Ascending aorta (tissue), 2 donors: Measurements from ENCODE around the gene PARN. TPM values are rescaled to one million over a fixed set of nuclear protein-coding genes. Genes with fewer than 3 reads are reported as not detected.
A peak's percentile ranks its signal among the peaks of the same experiment; 100 is the strongest.
"Not testable (repeated sequence)": the region's sequence is repeated elsewhere in the genome, so short reads cannot be mapped to it uniquely, and the experiment has no call there.

Source experiments
- DNase-seq, 2 donors: peaks; one replicate each; pipeline ENCODE4 v3.0.0-alpha.2; 2019; ENCODE audit warnings: low spot score in 2 of 2
- H3K27ac ChIP-seq, 2 donors: fragments of 200-600 bp; sonication (generic); one replicate each; pipeline ENCODE4 v1.5.1; 2016 to 2017; ENCODE audit warnings: mild to moderate bottlenecking in 1 of 2
- H3K27me3 ChIP-seq: fragments of 200-600 bp; sonication (generic); one replicate; pipeline ENCODE4 v1.5.1; 2017
- H3K36me3 ChIP-seq, 2 donors: fragments of 200-600 bp; sonication (generic); one replicate each; pipeline ENCODE4 v1.5.1; 2016
- H3K4me1 ChIP-seq, 2 donors: fragments of 200-600 bp; sonication (generic); one replicate each; pipeline ENCODE4 v1.5.1; 2016 to 2017; ENCODE audit warnings: mild to moderate bottlenecking in 1 of 2
- H3K4me3 ChIP-seq, 2 donors: fragments of 200-600 bp; sonication (generic); one replicate each; pipeline ENCODE4 v1.5.1; 2016 to 2017; ENCODE audit warnings: mild to moderate bottlenecking in 1 of 2
- H3K9me3 ChIP-seq, 2 donors: fragments of 200-600 bp; sonication (generic); one replicate each; pipeline ENCODE4 v1.5.1; 2016
- intact Hi-C: fragments of 100-400 bp; cut with DNase I; formaldehyde crosslinking; loops from one replicate; pipeline ENCODE4 v1.15.1; 2023
- total RNA-seq: library from RNA; depleted of rRNA; stranded (reverse); fragments of >200 nt; gene quantifications from one replicate; pipeline ENCODE4 v1.1.0, GENCODE V29; 2016
- TF ChIP-seq, protein P1 (sequence below), 3 experiments: fragments of 200-600 bp in 2 of 3; fragments of 450-650 bp in 1 of 3; sonication (generic) in 2 of 3; IDR thresholded peaks; one replicate each; pipeline ENCODE4 v1.5.1; 2016 to 2019; ENCODE audit warnings: antibody characterized with exemption in 3 of 3, mild to moderate bottlenecking in 1 of 3, moderate library complexity in 1 of 3

The PARN gene
- total RNA-seq, 1 donor from 2014 or later: 3.8 TPM

- DNase-seq: no peak
- Histone ChIP-seq H3K36me3 (no peaks in the 10 kb centered on the region), H3K9me3 (no peaks in the 10 kb centered on the region), H3K4me3 (no peak overlapping the region), H3K27ac (no peak overlapping the region), H3K27me3 (no peaks in the 10 kb centered on the region), H3K4me1 (peaks cover under 1 to 14% of the 10 kb centered on the region in 2 donors)
- TF ChIP-seq, protein P1, sequence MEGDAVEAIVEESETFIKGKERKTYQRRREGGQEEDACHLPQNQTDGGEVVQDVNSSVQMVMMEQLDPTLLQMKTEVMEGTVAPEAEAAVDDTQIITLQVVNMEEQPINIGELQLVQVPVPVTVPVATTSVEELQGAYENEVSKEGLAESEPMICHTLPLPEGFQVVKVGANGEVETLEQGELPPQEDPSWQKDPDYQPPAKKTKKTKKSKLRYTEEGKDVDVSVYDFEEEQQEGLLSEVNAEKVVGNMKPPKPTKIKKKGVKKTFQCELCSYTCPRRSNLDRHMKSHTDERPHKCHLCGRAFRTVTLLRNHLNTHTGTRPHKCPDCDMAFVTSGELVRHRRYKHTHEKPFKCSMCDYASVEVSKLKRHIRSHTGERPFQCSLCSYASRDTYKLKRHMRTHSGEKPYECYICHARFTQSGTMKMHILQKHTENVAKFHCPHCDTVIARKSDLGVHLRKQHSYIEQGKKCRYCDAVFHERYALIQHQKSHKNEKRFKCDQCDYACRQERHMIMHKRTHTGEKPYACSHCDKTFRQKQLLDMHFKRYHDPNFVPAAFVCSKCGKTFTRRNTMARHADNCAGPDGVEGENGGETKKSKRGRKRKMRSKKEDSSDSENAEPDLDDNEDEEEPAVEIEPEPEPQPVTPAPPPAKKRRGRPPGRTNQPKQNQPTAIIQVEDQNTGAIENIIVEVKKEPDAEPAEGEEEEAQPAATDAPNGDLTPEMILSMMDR (IDR thresholded peaks at IDR 0.05): no peak
- intact Hi-C loops: no loop called here
Measured at GRCh38 chr16:14405611-14406537, 224.2 kb downstream of the PARN start.

DNA sequence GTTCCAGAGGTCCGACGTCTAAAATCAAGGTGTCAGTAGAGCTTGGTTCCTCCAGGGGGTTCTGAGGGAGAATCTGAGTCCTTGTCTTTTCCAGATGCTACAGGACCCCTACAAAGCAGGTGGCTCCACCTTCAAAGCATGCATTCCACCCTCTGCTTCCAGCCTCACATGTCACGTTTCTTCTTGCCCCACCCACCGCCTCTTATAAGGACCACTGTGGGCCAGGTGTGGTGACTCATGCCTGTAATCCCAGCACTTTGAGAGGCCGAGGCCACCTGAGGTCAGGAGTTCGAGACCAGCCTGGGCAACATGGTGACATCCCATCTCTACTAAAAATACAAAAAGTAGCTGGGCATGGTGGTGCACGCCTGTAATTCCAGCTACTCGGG, 227.1 kb downstream of the PARN start:
- not testable (repeated sequence) for DNase-seq
- intact Hi-C loops: loop anchor here (5.0 kb wide), 1 partner anchor 101 kb away; no protein-coding TSS in a partner anchor

DNA sequence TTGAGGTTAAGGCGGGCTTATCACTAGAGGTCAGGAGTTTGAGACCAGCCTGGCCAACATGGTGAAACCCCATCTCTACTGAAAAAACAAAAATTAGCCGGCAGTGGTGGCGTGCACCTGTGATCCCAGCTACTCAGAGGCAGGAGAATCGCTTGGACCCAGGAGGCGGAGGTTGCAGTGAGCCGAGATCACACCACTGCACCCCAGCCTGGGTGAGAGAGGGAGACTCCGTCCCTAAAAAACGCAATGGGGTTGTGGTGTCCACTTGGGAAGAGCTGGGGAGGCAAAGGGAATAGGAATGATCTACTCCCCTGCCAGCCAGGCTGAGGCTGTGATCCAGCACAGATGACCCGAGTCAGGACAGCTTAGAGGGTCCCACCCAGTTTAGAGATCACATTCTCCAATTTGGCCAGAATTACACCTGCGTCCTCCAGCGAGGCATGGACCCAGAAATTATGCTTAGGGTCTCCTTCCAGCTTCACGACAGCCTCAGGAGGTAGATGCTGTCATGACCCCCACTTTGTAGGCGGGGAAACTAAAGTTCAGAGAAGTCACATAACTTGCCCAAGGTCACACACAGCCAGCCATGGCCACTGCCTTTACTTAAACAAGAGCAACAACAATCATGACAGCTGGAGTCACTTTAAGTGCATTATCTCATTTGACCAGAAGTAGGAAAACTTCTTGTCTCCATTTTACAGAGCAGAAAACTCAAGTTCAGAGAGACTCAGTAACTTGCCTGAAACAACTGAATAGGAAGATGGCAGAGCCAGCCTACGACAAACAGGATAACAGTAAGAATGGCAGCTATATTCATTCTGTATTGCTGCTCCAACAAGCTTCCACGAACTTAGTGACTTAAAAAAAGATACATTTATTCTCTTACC, 227.7 kb downstream of the PARN start:
- intact Hi-C loops: loop anchor here (5.0 kb wide), 1 partner anchor 100 kb away; no protein-coding TSS in a partner anchor

More for the DNA sequence above, 227.1 kb downstream of the PARN start:
- H3K4me1 ChIP-seq: peaks cover 9 to 19% of the 10 kb centered on the region in 2 donors
- H3K36me3 ChIP-seq, H3K4me3 ChIP-seq, H3K27me3 ChIP-seq, H3K27ac ChIP-seq, H3K9me3 ChIP-seq: not testable (repeated sequence)

DNA sequence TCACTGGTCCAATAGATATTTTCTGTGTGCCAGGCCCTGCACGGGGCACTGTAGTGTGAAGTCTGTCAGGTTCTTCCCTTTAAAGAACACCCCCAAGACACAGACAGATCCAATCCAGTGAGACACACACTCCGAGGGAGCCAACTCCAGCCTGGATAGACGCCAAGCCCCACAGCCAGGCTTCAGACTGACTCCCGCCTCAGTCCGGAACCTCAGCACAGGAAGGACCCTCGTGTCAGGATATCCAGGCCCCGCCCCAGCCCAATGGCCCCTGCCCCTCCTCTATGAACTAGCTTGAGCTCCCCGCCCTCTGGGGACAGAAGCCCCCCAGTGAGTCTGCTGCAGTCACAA, 228.4 kb downstream of the PARN start:
- intact Hi-C loops: loop anchor here (2.0 to 5.0 kb wide), 2 partner anchors 99 to 127 kb away; no protein-coding TSS in a partner anchor
- DNase-seq: peak in 1 of 2 donors; percentile 67
- H3K36me3 ChIP-seq, H3K9me3 ChIP-seq, H3K27me3 ChIP-seq, H3K4me3 ChIP-seq: not testable (repeated sequence)
- peaks cover 9 to 19% of the 10 kb centered on the region in 2 donors for H3K4me1 ChIP-seq
- peak overlapping the region; percentile 34 to 87 for H3K27ac ChIP-seq

More for the DNA sequence above, 227.7 kb downstream of the PARN start:
- H3K4me1 ChIP-seq: peaks cover 9 to 19% of the 10 kb centered on the region in 2 donors
- not testable (repeated sequence) for H3K36me3 ChIP-seq, H3K27me3 ChIP-seq, DNase-seq, H3K9me3 ChIP-seq, H3K4me3 ChIP-seq
- peak overlapping the region in 1 of 2 donors; percentile 48 for H3K27ac ChIP-seq

DNA sequence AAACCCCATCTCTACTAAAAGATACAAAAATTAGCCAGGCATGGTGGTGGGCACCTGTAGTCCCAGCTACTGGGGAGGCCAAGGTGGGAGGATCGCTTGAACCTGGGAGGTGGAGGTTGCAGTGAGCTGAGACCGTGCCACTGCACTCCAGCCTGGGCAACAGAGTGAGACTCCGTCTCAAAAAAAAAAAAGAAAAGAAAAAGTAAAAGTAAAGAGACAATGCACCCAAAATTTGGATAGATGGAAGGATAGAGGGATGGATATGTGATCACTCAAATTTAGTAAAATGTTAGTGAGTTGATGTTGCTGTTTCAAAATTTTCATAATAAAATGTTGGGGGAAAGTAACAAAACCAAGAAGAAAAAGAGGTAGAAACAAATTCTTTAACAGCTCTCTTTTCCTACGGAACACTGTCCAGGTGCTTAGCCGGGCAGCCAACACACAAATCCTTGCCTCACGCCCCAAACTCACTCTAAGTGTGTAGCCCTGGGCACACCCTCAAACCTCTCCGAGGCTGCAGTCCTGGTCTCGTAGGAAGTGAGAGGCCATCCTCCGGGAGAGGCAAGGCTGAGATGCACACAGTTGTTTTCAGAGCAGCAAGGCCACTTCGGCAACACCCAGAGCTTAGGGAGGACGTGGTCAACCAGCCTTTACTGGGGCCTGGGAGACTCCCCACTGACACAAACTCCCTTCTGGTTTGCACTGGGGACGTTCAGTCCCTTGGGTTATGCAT, 228.9 kb downstream of the PARN start:
- intact Hi-C loops: loop anchor here (2.0 to 5.0 kb wide), 2 partner anchors 99 to 128 kb away; no protein-coding TSS in a partner anchor
- H3K4me3 ChIP-seq, H3K36me3 ChIP-seq, H3K27me3 ChIP-seq, DNase-seq, H3K9me3 ChIP-seq: not testable (repeated sequence)
- H3K27ac ChIP-seq: peak overlapping the region; percentile 34 to 87
- peaks cover 9 to 19% of the 10 kb centered on the region in 2 donors for H3K4me1 ChIP-seq

DNA sequence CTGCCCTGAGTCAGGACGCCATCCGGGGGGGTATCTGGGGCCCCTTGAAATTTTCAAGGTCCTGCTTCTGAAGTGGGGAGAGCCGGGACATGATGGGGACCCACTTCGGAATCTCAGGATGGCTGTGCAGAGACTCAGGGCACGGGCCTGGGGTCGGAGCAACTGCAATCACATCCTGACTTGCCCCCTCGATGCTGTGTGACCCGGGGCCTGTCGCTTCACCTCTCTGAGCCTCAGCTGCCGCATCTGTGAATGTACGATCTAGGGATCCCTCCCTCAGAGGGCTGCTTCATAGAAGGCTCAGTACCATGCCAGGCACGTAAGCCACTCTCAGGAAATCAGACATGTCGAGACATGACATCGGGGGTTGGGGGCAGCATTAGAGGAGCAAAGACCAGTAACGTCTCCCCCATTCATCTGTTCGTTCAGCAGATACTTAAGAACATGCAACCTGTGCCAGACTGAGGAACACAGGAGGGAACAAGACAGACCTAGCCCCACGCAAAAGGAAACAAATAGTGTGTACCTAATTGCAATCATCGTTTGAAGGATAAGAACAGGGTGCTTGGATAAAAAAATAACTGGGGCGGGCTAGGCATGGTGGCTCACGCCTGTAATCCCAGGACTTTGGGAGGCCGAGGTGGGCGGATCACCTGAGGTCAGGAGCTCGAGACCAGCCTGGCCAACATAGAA, 229.6 kb downstream of the PARN start:
- H3K4me3 ChIP-seq: peak overlapping the region in 1 of 2 donors; percentile 28
- H3K27ac ChIP-seq: peak overlapping the region; percentile 59 to 87
- no peak for DNase-seq
- intact Hi-C loops: loop anchor here (2.0 to 5.0 kb wide), 2 partner anchors 98 to 128 kb away; no protein-coding TSS in a partner anchor
- H3K4me1 ChIP-seq: peaks cover 9 to 19% of the 10 kb centered on the region in 2 donors
- no peaks in the 10 kb centered on the region for H3K27me3 ChIP-seq
- no peaks in the 10 kb centered on the region for H3K36me3 ChIP-seq
- H3K9me3 ChIP-seq: no peaks in the 10 kb centered on the region
- TF ChIP-seq, protein P1 (IDR thresholded peaks at IDR 0.05): no peak
